GM12891 (cell line): Measurements from ENCODE around the gene MYO3A.

Experiments
- PAX5 ChIP-seq: IDR thresholded peaks from 2 replicates; pipeline ENCODE4 v1.6.1; 2011; ENCODE audit warnings: low read length, moderate library complexity, mild to moderate bottlenecking; ENCODE audit not compliant: insufficient read depth, severe bottlenecking
- POLR2A ChIP-seq: IDR thresholded peaks from 2 replicates; pipeline ENCODE4 v1.6.1; 2011; ENCODE audit warnings: low read depth, low read length, control low read depth
- POLR2AphosphoS5 ChIP-seq: IDR thresholded peaks from 2 replicates; pipeline ENCODE4 v1.6.1; 2011; ENCODE audit warnings: low read depth, low read length, control low read depth
- POU2F2 ChIP-seq: IDR thresholded peaks from 2 replicates; pipeline ENCODE4 v1.6.1; 2011; ENCODE audit warnings: low read depth, mild to moderate bottlenecking, control low read depth, low read length, moderate library complexity
- TAF1 ChIP-seq: IDR thresholded peaks from 2 replicates; pipeline ENCODE4 v1.6.1; 2011; ENCODE audit warnings: low read depth, low read length, control low read depth

GRCh38 chr10:25982107-25982506, 48.1 kb downstream of the MYO3A start:
- TF ChIP-seq POLR2AphosphoS5 = no peak
- TF ChIP-seq POLR2A = no peak
- TF ChIP-seq TAF1 = no peak
- TF ChIP-seq PAX5 = no peak
- no peak for TF ChIP-seq POU2F2
